ENCODE measurements around the gene CCDC68.

DNA sequence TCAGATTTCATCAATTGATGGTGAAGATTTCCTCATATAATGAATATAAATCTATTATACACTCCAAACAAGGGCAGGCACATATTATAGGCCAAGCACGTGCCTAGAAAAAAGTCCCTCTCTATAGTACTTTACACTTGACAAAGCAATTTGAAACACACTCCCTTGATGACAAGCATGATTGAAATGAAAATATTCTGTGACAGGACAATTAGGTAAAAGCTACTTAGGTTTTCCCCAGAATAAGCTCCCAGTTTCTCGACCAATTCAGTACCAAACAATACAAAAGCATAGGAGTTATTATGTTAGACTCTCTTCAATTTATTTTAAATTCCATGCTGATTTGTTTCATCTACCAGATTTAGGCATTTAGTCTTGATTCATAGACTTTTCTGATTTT lies 47.7 kb downstream of the CCDC68 start:
- TF ChIP-seq, protein P1, sequence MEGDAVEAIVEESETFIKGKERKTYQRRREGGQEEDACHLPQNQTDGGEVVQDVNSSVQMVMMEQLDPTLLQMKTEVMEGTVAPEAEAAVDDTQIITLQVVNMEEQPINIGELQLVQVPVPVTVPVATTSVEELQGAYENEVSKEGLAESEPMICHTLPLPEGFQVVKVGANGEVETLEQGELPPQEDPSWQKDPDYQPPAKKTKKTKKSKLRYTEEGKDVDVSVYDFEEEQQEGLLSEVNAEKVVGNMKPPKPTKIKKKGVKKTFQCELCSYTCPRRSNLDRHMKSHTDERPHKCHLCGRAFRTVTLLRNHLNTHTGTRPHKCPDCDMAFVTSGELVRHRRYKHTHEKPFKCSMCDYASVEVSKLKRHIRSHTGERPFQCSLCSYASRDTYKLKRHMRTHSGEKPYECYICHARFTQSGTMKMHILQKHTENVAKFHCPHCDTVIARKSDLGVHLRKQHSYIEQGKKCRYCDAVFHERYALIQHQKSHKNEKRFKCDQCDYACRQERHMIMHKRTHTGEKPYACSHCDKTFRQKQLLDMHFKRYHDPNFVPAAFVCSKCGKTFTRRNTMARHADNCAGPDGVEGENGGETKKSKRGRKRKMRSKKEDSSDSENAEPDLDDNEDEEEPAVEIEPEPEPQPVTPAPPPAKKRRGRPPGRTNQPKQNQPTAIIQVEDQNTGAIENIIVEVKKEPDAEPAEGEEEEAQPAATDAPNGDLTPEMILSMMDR (IDR thresholded peaks at IDR 0.05) = no peak
- TF ChIP-seq EP300 (IDR thresholded peaks at IDR 0.05) = no peak
- no peak for TF ChIP-seq POLR2A (IDR thresholded peaks at IDR 0.05; ENCODE audit: low read depth)
